ENCODE results near the gene FAM240B.

FAM240B gene

GRCh38 chr9:38727497-38728001 lies 7.6 kb upstream of the FAM240B start:
- TF ChIP-seq FOXP2 (optimal IDR thresholded peaks at IDR 0.05; ENCODE audit: borderline replicate concordance, extremely low read depth, extremely low read length, insufficient read depth): no peak
- no peak for TF ChIP-seq REST (IDR thresholded peaks at IDR 0.05; ENCODE audit: insufficient read depth in 1 of 2, low read depth in 2 of 2, low read length in 2 of 2)
- no peak for TF ChIP-seq SIN3A (IDR thresholded peaks at IDR 0.05; ENCODE audit: borderline replicate concordance, insufficient read depth, low read length)
- TF ChIP-seq TAF1 (IDR thresholded peaks at IDR 0.05; ENCODE audit: borderline replicate concordance, insufficient read depth, low read length): no peak
- no peak for TF ChIP-seq POLR2AphosphoS5 (IDR thresholded peaks at IDR 0.05; ENCODE audit: low read depth, low read length)

GRCh38 chr9:38724754-38725153 lies 4.8 kb upstream of the FAM240B start:
- TF ChIP-seq FOXP2 (optimal IDR thresholded peaks at IDR 0.05; ENCODE audit: borderline replicate concordance, extremely low read depth, extremely low read length, insufficient read depth) (no peak), REST (IDR thresholded peaks at IDR 0.05; ENCODE audit: insufficient read depth in 1 of 2, low read depth in 2 of 2, low read length in 2 of 2) (no peak), SIN3A (IDR thresholded peaks at IDR 0.05; ENCODE audit: borderline replicate concordance, insufficient read depth, low read length) (no peak), POLR2AphosphoS5 (IDR thresholded peaks at IDR 0.05; ENCODE audit: low read depth, low read length) (no peak), TAF1 (IDR thresholded peaks at IDR 0.05; ENCODE audit: borderline replicate concordance, insufficient read depth, low read length) (no peak)

- no peak for TF ChIP-seq REST (IDR thresholded peaks at IDR 0.05; ENCODE audit: insufficient read depth in 1 of 2, low read depth in 2 of 2, low read length in 2 of 2)
- TF ChIP-seq FOXP2 (optimal IDR thresholded peaks at IDR 0.05; ENCODE audit: borderline replicate concordance, extremely low read depth, extremely low read length, insufficient read depth): no peak
- no peak for TF ChIP-seq POLR2AphosphoS5 (IDR thresholded peaks at IDR 0.05; ENCODE audit: low read depth, low read length)
- no peak for TF ChIP-seq SIN3A (IDR thresholded peaks at IDR 0.05; ENCODE audit: borderline replicate concordance, insufficient read depth, low read length)
- no peak for TF ChIP-seq TAF1 (IDR thresholded peaks at IDR 0.05; ENCODE audit: borderline replicate concordance, insufficient read depth, low read length)
Measured at GRCh38 chr9:38718148-38718547, 1.8 kb downstream of the FAM240B start.

- TF ChIP-seq TAF1 (IDR thresholded peaks at IDR 0.05; ENCODE audit: borderline replicate concordance, insufficient read depth, low read length) (no peak), SIN3A (IDR thresholded peaks at IDR 0.05; ENCODE audit: borderline replicate concordance, insufficient read depth, low read length) (no peak), REST (IDR thresholded peaks at IDR 0.05; ENCODE audit: insufficient read depth in 1 of 2, low read depth in 2 of 2, low read length in 2 of 2) (no peak), POLR2AphosphoS5 (IDR thresholded peaks at IDR 0.05; ENCODE audit: low read depth, low read length) (no peak), FOXP2 (optimal IDR thresholded peaks at IDR 0.05; ENCODE audit: borderline replicate concordance, extremely low read depth, extremely low read length, insufficient read depth) (no peak)
Measured at GRCh38 chr9:38715684-38716083, 4.2 kb downstream of the FAM240B start.

GRCh38 chr9:38713426-38713825 lies 6.5 kb downstream of the FAM240B start:
- TF ChIP-seq REST (IDR thresholded peaks at IDR 0.05; ENCODE audit: insufficient read depth in 1 of 2, low read depth in 2 of 2, low read length in 2 of 2): no peak

Data from PFSK-1 (cell line).